ENCODE results near the gene CLIP2.

GRCh38 chr7:74429153-74429747, 140.0 kb downstream of the CLIP2 start:
- TF ChIP-seq TAF1 (IDR thresholded peaks at IDR 0.05; ENCODE audit: low read depth, low read length): no peak
- TF ChIP-seq POLR2A (IDR thresholded peaks at IDR 0.05; ENCODE audit: low read depth, low read length): no peak
- TF ChIP-seq POLR2AphosphoS5 (IDR thresholded peaks at IDR 0.05; ENCODE audit: low read depth, low read length): no peak

All from GM12891 (cell line).